AG20443 (cell line): ENCODE data around the gene RADX.
"Not testable (repeated sequence)": the region's sequence is repeated elsewhere in the genome, so short reads cannot be mapped to it uniquely, and the experiment has no call there.

Experiments used
- DNase-seq: peaks from one replicate; pipeline ENCODE4 v3.0.0; 2012; ENCODE audit warnings: low spot score, mixed read lengths

Gene RADX

GRCh38 chrX:106611679-106612392 lies at the start of gene RADX:
Gene RADX (plus strand): TSS chrX:106611978. CDS start chrX:106612081, 103 bp downstream.
- peak; percentile 84 for DNase-seq

- DNase-seq = no peak
These were observed 46.8 kb upstream of the RADX start for GRCh38 chrX:106564986-106565385.

- no peak for DNase-seq
These were observed 45.4 kb upstream of the RADX start for GRCh38 chrX:106566362-106566761.

GRCh38 chrX:106581856-106582255 lies 29.9 kb upstream of the RADX start:
- no peak for DNase-seq

- DNase-seq = no peak
These were observed 26.3 kb upstream of the RADX start for GRCh38 chrX:106585478-106585877.

- no peak for DNase-seq
These were observed 23.0 kb upstream of the RADX start for GRCh38 chrX:106588801-106589200.

- DNase-seq = no peak
These were observed 12.4 kb upstream of the RADX start for GRCh38 chrX:106599411-106599810.

- no peak for DNase-seq
These were observed 5.2 kb upstream of the RADX start for GRCh38 chrX:106606571-106606970.

GRCh38 chrX:106608016-106608415 lies 3.8 kb upstream of the RADX start:
- no peak for DNase-seq

- no peak for DNase-seq
These were observed 480 bp upstream of the RADX start for GRCh38 chrX:106611317-106611678.

GRCh38 chrX:106612393-106612763 lies 600 bp downstream of the RADX start:
- DNase-seq = no peak

GRCh38 chrX:106613277-106613676 lies 1.5 kb downstream of the RADX start:
- no peak for DNase-seq

GRCh38 chrX:106615041-106615440 lies 3.3 kb downstream of the RADX start:
- no peak for DNase-seq

- DNase-seq = peak; percentile 9
These were observed 8.0 kb downstream of the RADX start for GRCh38 chrX:106619797-106620196.

- DNase-seq = no peak
These were observed 10.1 kb downstream of the RADX start for GRCh38 chrX:106621836-106622235.

GRCh38 chrX:106626789-106627188 lies 15.0 kb downstream of the RADX start:
- DNase-seq = no peak

- DNase-seq = no peak
These were observed 19.8 kb downstream of the RADX start for GRCh38 chrX:106631615-106632014.

GRCh38 chrX:106649523-106650428 lies 38.0 kb downstream of the RADX start:
- DNase-seq = no peak

GRCh38 chrX:106653625-106654024 lies 41.8 kb downstream of the RADX start:
- not testable (repeated sequence) for DNase-seq

- no peak for DNase-seq
These were observed 58.9 kb downstream of the RADX start for GRCh38 chrX:106670631-106671030.

- DNase-seq = no peak
These were observed 60.7 kb downstream of the RADX start for GRCh38 chrX:106672527-106672926.

- DNase-seq = no peak
These were observed 68.9 kb downstream of the RADX start for GRCh38 chrX:106680716-106681115.

- DNase-seq = no peak
These were observed 72.4 kb downstream of the RADX start for GRCh38 chrX:106684207-106684606.
